B cell (primary cell): ENCODE measurements around the gene PTCHD4. TPM values are rescaled to one million over a fixed set of nuclear protein-coding genes. Genes with fewer than 3 reads are reported as not detected.

Experiments
- ATAC-seq: fragments of 200-7000 bp; cut with Tn5 transposase; one replicate; pipeline ENCODE4 v1.10.0; 2021; ENCODE audit warnings: low read depth, mild to moderate bottlenecking, moderate number of reproducible peaks, moderate library complexity
- CTCF ChIA-PET: fragments of 350-600 bp; sonication (Branson Sonifier 250); formaldehyde crosslinking; loops from one replicate; lab custom pipeline; 2021; ENCODE audit warnings: antibody characterized with exemption, inconsistent platforms; lab: Charles Lee
- POLR2A ChIA-PET: fragments of 350-600 bp; sonication (Branson Sonifier 250); formaldehyde crosslinking; loops from one replicate; lab custom pipeline; 2021; ENCODE audit warnings: antibody characterized with exemption; lab: Charles Lee
- DNase-seq: peaks from one replicate; pipeline ENCODE4 v3.0.0; 2013
- H2AFZ ChIP-seq: 2 replicates; pipeline ENCODE4 v1.6.1; 2012; ENCODE audit warnings: mild to moderate bottlenecking, low read depth, low read length; ENCODE audit not compliant: insufficient read depth, poor library complexity, severe bottlenecking
- H3K27ac ChIP-seq, 2 donors: 1 replicate in 1 of 2; 2 replicates in 1 of 2; pipeline ENCODE4 v1.5.1; 2012 to 2013; ENCODE audit warnings: low read length in 2 of 2, mild to moderate bottlenecking in 2 of 2, moderate library complexity in 1 of 2
- H3K27me3 ChIP-seq, 4 experiments: fragments of 200-600 bp in 1 of 4; sonication (generic) in 1 of 4; replicated peaks in 1 of 4; 1 replicate in 2 of 4; 2 replicates in 2 of 4; pipeline versions ENCODE4 v1.6.1 to v1.7.0; 2013 to 2016; ENCODE audit warnings: low read length in 3 of 4, mild to moderate bottlenecking in 2 of 4, mixed read lengths in 1 of 4, moderate library complexity in 1 of 4; ENCODE audit not compliant: insufficient read depth in 4 of 4, control insufficient read depth in 3 of 4; ENCODE audit errors: control extremely low read depth in 1 of 4
- H3K36me3 ChIP-seq, 2 experiments: replicated peaks in 1 of 2; 1 replicate in 1 of 2; 2 replicates in 1 of 2; pipeline versions ENCODE4 v1.6.1 to v1.7.1; 2013; ENCODE audit warnings: low read length in 1 of 2; ENCODE audit not compliant: insufficient read depth in 2 of 2, control insufficient read depth in 1 of 2; ENCODE audit errors: control extremely low read depth in 1 of 2, extremely low read depth in 1 of 2
- H3K4me1 ChIP-seq, 2 donors: fragments of 200-600 bp in 1 of 2; sonication (generic) in 1 of 2; 1 replicate in 1 of 2; 2 replicates in 1 of 2; pipeline versions ENCODE4 v1.5.1 to v1.6.1; 2013 to 2017; ENCODE audit warnings: low read length in 2 of 2; ENCODE audit not compliant: control insufficient read depth in 2 of 2, insufficient read depth in 2 of 2
- H3K4me2 ChIP-seq: replicated peaks from 2 replicates; pipeline ENCODE3; 2012; ENCODE audit warnings: mild to moderate bottlenecking, low read depth, low read length; ENCODE audit not compliant: poor library complexity, severe bottlenecking
- H3K4me3 ChIP-seq, 5 experiments: fragments of 200-600 bp in 1 of 5; sonication (generic) in 1 of 5; 1 replicate in 3 of 5; 2 replicates in 2 of 5; pipeline versions ENCODE4 v1.5.1 to v1.7.0; 2011 to 2016; ENCODE audit warnings: low read length in 4 of 5, mild to moderate bottlenecking in 4 of 5, low read depth in 2 of 5, control low read depth in 1 of 5, moderate library complexity in 1 of 5; ENCODE audit not compliant: insufficient read depth in 1 of 5; ENCODE audit errors: control extremely low read depth in 1 of 5, extremely low read depth in 1 of 5
- H3K79me2 ChIP-seq: fragments of 200-600 bp; sonication (generic); one replicate; pipeline ENCODE4 v1.6.0; 2016; ENCODE audit warnings: low read length; ENCODE audit not compliant: control insufficient read depth, insufficient read depth
- H3K9ac ChIP-seq: fragments of 200-600 bp; sonication (generic); 2 replicates; pipeline ENCODE4 v1.6.1; 2017; ENCODE audit warnings: mild to moderate bottlenecking, low read length, moderate library complexity
- H3K9me3 ChIP-seq, 3 donors: one replicate each; pipeline versions ENCODE4 v1.6.1 to v1.7.1; 2013; ENCODE audit warnings: low read length in 2 of 3; ENCODE audit not compliant: control insufficient read depth in 2 of 3, insufficient read depth in 1 of 3; ENCODE audit errors: control extremely low read depth in 1 of 3
- H4K20me1 ChIP-seq: 2 replicates; pipeline ENCODE4 v1.6.0; 2012; ENCODE audit warnings: mild to moderate bottlenecking, low read length; ENCODE audit not compliant: insufficient read depth, control insufficient read depth, poor library complexity, severe bottlenecking
- H3K27ac Mint-ChIP-seq: one replicate; pipeline ENCODE4 v1.8.0; 2021; ENCODE audit warnings: mixed read lengths
- H3K27me3 Mint-ChIP-seq: one replicate; pipeline ENCODE4 v1.8.0; 2021; ENCODE audit warnings: mixed read lengths
- H3K4me1 Mint-ChIP-seq: one replicate; pipeline ENCODE4 v1.8.0; 2021; ENCODE audit warnings: mixed read lengths
- H3K4me3 Mint-ChIP-seq: one replicate; pipeline ENCODE4 v1.8.0; 2021; ENCODE audit warnings: mixed read lengths
- H3K9me3 Mint-ChIP-seq: one replicate; pipeline ENCODE4 v1.8.0; 2022; ENCODE audit warnings: mixed read lengths; ENCODE audit not compliant: insufficient read depth
- EZH2 ChIP-seq: IDR thresholded peaks from 2 replicates; pipeline ENCODE4 v1.6.1; 2012; ENCODE audit warnings: borderline replicate concordance, low read depth, mild to moderate bottlenecking, moderate library complexity, low read length; ENCODE audit not compliant: insufficient read depth, poor library complexity, severe bottlenecking
- WGBS: methylation state at CpG from one replicate; pipeline ENCODE4 v1.1.5; 2013; ENCODE audit warnings: missing lambda C conversion rate; ENCODE audit not compliant: insufficient coverage; 5-methylcytosine and 5-hydroxymethylcytosine counted together
- intact Hi-C: fragments of 100-400 bp; cut with micrococcal nuclease; formaldehyde crosslinking; loops from one replicate; pipeline ENCODE4 v1.10.0; 2022
- polyA minus RNA-seq: library from RNA; depleted of rRNA, polyadenylated mRNA; stranded (reverse); fragments of >200 nt; gene quantifications from 2 replicates; pipeline ENCODE4 v1.2.3, GENCODE V29; 2012
- polyA plus RNA-seq: library from polyadenylated mRNA; depleted of rRNA; stranded (reverse); fragments of >200 nt; gene quantifications from 2 replicates; pipeline ENCODE4 v1.2.3, GENCODE V29; 2012
- total RNA-seq, 2 donors: library from RNA; stranded (reverse); fragments of 120-200 nt in 1 of 2; gene quantifications; 1 replicate in 1 of 2; 2 replicates in 1 of 2; pipeline versions ENCODE4 v1.2.3 to v1.2.4, GENCODE V29; 2013 to 2022
- TF ChIP-seq, protein P1 (sequence below): fragments of 200-600 bp; IDR thresholded peaks from one replicate; pipeline ENCODE4 v1.8.0; 2022; ENCODE audit warnings: antibody characterized with exemption, mild to moderate bottlenecking

Gene PTCHD4
- not detected in 2 replicates for total RNA-seq
- total RNA-seq (2013): 0.02 TPM
- polyA plus RNA-seq: not detected in 2 replicates
- polyA minus RNA-seq: not detected in 2 replicates

DNA sequence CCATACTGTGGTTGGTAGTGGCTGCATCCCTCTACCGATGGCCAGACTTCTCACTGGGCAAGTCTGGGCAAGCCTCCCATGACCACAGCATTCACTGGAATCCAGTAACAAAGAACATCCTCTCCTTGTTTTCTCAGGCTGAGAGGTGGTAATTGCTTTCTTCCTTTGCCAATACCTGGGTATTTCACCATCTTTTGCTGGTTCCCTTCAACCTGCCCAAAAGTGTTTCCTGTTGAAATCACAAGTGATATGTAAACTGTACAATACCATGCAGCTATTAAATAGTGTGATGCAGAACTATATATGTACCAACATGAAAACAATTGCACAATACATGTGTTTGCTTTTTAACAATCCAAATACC lies at the start of gene PTCHD4:
Gene PTCHD4 (minus strand): TSS at position 55 of the 364 bp plus-strand sequence. CDS start 42,240 bp downstream, outside the sequence.
- no peaks in the 10 kb centered on the region for H3K27me3 Mint-ChIP-seq
- Histone ChIP-seq H3K9me3 (no peaks in the 10 kb centered on the region), H3K27ac (no peak within 1 kb of the TSS), H3K4me2 (no peak within 1 kb of the TSS), H3K9ac (no peak within 1 kb of the TSS), H2AFZ (no peak within 1 kb of the TSS), H3K36me3 (no peaks in the 10 kb centered on the region), H3K4me1 (no peaks in the 10 kb centered on the region), H3K4me3 (no peak within 1 kb of the TSS), H3K79me2 (no peaks in the 10 kb centered on the region), H4K20me1 (no peaks in the 10 kb centered on the region), H3K27me3 (no peaks in the 10 kb centered on the region)
- ChIA-PET POLR2A (no interaction called here), CTCF (no interaction called here)
- ATAC-seq (no peak), DNase-seq (no peak)
- TF ChIP-seq, protein P1, sequence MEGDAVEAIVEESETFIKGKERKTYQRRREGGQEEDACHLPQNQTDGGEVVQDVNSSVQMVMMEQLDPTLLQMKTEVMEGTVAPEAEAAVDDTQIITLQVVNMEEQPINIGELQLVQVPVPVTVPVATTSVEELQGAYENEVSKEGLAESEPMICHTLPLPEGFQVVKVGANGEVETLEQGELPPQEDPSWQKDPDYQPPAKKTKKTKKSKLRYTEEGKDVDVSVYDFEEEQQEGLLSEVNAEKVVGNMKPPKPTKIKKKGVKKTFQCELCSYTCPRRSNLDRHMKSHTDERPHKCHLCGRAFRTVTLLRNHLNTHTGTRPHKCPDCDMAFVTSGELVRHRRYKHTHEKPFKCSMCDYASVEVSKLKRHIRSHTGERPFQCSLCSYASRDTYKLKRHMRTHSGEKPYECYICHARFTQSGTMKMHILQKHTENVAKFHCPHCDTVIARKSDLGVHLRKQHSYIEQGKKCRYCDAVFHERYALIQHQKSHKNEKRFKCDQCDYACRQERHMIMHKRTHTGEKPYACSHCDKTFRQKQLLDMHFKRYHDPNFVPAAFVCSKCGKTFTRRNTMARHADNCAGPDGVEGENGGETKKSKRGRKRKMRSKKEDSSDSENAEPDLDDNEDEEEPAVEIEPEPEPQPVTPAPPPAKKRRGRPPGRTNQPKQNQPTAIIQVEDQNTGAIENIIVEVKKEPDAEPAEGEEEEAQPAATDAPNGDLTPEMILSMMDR: no peak
- no peak for TF ChIP-seq EZH2
- H3K4me3 Mint-ChIP-seq: no peak within 1 kb of the TSS
- no peaks in the 10 kb centered on the region for H3K9me3 Mint-ChIP-seq
- WGBS: no CpG with 5 or more reads among the region's 1 CpG
- no peak within 1 kb of the TSS for H3K27ac Mint-ChIP-seq
- intact Hi-C loops: no loop called here
- no peaks in the 10 kb centered on the region for H3K4me1 Mint-ChIP-seq

DNA sequence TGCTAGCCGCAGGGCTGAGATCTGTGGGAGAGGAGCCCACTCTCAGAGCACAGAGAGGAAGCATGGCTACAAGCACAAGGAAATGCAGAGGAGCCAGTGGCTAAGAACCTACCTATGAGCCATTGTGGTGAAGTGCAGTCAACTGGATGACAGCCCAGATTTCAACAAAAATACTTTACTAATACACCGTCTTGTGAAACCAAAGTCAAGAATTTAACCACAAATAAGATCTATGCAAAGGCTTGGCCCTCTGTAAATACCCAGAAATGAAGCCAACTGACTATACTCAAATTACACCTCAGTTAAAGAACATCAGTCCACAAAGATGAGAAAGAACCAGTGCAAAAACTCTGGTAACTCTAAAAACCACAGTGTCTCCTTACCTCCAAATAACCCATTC lies 40.1 kb upstream of the PTCHD4 start:
- ATAC-seq (no peak), DNase-seq (no peak)
- H3K27me3 Mint-ChIP-seq: no peaks in the 10 kb centered on the region
- no peak for TF ChIP-seq EZH2
- TF ChIP-seq, protein P1: no peak
- H3K4me3 Mint-ChIP-seq: no peak overlapping the region
- Histone ChIP-seq H3K9ac (no peak overlapping the region), H3K36me3 (no peaks in the 10 kb centered on the region), H3K27me3 (no peaks in the 10 kb centered on the region), H3K4me2 (no peak overlapping the region), H3K27ac (no peak overlapping the region), H3K4me3 (no peak overlapping the region), H3K79me2 (no peaks in the 10 kb centered on the region), H4K20me1 (no peaks in the 10 kb centered on the region), H3K9me3 (peaks cover 0 to 6% (median 4%) of the 10 kb centered on the region in 3 donors), H2AFZ (no peak overlapping the region), H3K4me1 (no peaks in the 10 kb centered on the region)
- CTCF ChIA-PET: no interaction called here
- 69% methylated on average over 1 of the region's 2 CpGs for WGBS
- no peak overlapping the region for H3K27ac Mint-ChIP-seq
- no peaks in the 10 kb centered on the region for H3K4me1 Mint-ChIP-seq
- intact Hi-C loops: no loop called here
- peaks cover 19% of the 10 kb centered on the region for H3K9me3 Mint-ChIP-seq
- POLR2A ChIA-PET: no interaction called here
